Measurements from ENCODE around the gene PHC2. TPM values are rescaled to one million over a fixed set of nuclear protein-coding genes. Genes with fewer than 3 reads are reported as not detected.
A peak's percentile ranks its signal among the peaks of the same experiment; 100 is the strongest.

Gene PHC2
- total RNA-seq, 6 experiments from 2014 or later, result 49.3 to 86.5 (median 66.8) TPM

DNA sequence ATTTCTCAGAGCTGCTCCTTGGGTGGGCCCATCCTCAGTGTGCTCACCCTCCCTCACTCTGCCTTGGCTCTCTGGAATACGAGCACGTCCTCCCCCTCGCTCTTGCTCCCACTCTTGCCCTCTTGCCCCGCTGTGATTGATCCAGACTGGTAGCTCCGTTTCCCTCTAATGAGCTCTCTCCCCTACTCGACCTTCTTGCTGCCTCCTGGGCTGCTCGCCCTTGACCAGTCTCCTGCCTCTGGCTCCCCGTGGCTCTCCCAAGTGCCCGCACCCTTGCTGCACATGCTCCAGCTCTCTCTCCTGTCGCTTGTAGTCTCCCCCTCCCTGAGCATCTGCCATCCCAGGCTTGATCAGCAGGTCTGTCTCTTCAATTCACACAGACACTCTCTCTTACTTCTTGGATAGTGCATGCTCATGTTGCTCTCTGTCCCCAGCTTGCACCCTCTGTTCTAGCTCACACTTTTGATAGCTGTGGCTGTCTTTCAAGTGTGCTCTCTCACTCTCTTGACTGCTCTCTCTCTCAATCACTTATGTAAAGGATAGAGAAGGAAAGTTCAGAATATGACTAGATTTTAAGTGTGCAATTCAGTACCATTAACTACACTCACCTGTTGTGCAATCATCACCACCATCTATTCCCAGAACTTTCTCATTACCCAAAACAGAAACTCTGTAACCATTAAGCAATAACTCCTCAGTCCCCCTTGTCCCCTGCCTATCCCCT is 51.1 kb downstream of the PHC2 start:
- WGBS (ENCODE audit: insufficient coverage, low coverage, low lambda C conversion rate, missing lambda C conversion rate), result 55% methylated on average over 10 of the region's 10 CpGs
- H3K27me3 ChIP-seq, result no peaks in the 10 kb centered on the region
- no peaks in the 10 kb centered on the region for H3K9me3 ChIP-seq
- intact Hi-C loops (cut with DNase I), result no loop called here
- TF ChIP-seq POLR2A (IDR thresholded peaks at IDR 0.05) (no peak), CTCF (IDR thresholded peaks at IDR 0.05) (no peak)
- DNase-seq (no peak), ATAC-seq (peak; percentile 48 to 84 (median 66))
- no peak overlapping the region for H3K27ac ChIP-seq
- H3K4me1 ChIP-seq, result peaks cover 0 to 10% (median 0%) of the 10 kb centered on the region in 4 donors
- H3K4me3 ChIP-seq, result no peak overlapping the region
- no peaks in the 10 kb centered on the region for H3K36me3 ChIP-seq

GRCh38 chr1:33378976-33379375 is 51.9 kb downstream of the PHC2 start:
- Histone ChIP-seq H3K4me1 (peaks cover 0 to 10% (median 0%) of the 10 kb centered on the region in 4 donors), H3K27ac (no peak overlapping the region), H3K9me3 (no peaks in the 10 kb centered on the region), H3K36me3 (no peaks in the 10 kb centered on the region), H3K4me3 (no peak overlapping the region), H3K27me3 (no peaks in the 10 kb centered on the region)
- intact Hi-C loops (cut with DNase I), result no loop called here
- TF ChIP-seq POLR2A (IDR thresholded peaks at IDR 0.05) (no peak), CTCF (IDR thresholded peaks at IDR 0.05) (no peak)
- DNase-seq, result no peak
- no peak for ATAC-seq
- WGBS (ENCODE audit: insufficient coverage, low coverage, low lambda C conversion rate, missing lambda C conversion rate), result 43% methylated on average over 5 of the region's 5 CpGs

- DNase-seq (no peak), ATAC-seq (no peak)
- H3K4me1 ChIP-seq, result peaks cover 0 to 10% (median 0%) of the 10 kb centered on the region in 4 donors
- no peaks in the 10 kb centered on the region for H3K9me3 ChIP-seq
- H3K27ac ChIP-seq, result no peak overlapping the region
- WGBS (ENCODE audit: insufficient coverage, low coverage, low lambda C conversion rate, missing lambda C conversion rate), result 38% methylated on average over 1 of the region's 1 CpG
- no peaks in the 10 kb centered on the region for H3K27me3 ChIP-seq
- no peak for TF ChIP-seq CTCF (IDR thresholded peaks at IDR 0.05)
- no peak for TF ChIP-seq POLR2A (IDR thresholded peaks at IDR 0.05)
- intact Hi-C loops (cut with DNase I), result no loop called here
- no peak overlapping the region for H3K4me3 ChIP-seq
- no peaks in the 10 kb centered on the region for H3K36me3 ChIP-seq
These were observed 52.4 kb downstream of the PHC2 start for GRCh38 chr1:33378524-33378923.

DNA sequence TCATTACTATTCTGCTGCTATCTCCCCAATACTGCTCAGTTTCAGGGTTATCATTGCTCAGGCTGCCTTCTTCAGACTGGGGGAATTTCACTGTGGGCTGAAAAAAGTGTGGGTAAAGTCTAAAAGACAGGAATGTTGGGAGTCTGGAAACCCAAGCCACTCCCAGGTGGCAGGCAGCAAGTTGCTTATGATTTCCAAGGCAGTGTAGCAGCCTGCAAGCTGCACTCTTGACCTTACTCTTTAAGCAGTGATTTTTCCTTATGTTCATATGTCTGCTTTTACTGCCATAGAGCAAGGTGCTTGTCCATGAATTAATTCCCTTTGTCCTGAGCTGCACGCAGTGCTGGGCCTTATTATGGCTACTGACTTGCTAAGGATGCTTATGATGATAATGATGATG is 53.1 kb downstream of the PHC2 start:
- DNase-seq (peak in 1 of 3 donors; percentile 5), ATAC-seq (no peak)
- no peak overlapping the region for H3K4me3 ChIP-seq
- intact Hi-C loops (cut with DNase I), result no loop called here
- TF ChIP-seq POLR2A (IDR thresholded peaks at IDR 0.05), result no peak
- no peaks in the 10 kb centered on the region for H3K27me3 ChIP-seq
- no peaks in the 10 kb centered on the region for H3K36me3 ChIP-seq
- H3K27ac ChIP-seq, result no peak overlapping the region
- WGBS (ENCODE audit: insufficient coverage, low coverage, low lambda C conversion rate, missing lambda C conversion rate), result 79% methylated on average over 1 of the region's 1 CpG
- no peaks in the 10 kb centered on the region for H3K9me3 ChIP-seq
- H3K4me1 ChIP-seq, result peaks cover 0 to 10% (median 0%) of the 10 kb centered on the region in 4 donors

GRCh38 chr1:33377013-33377412 is 53.9 kb downstream of the PHC2 start:
- Histone ChIP-seq H3K4me3 (no peak overlapping the region), H3K4me1 (peaks cover 0 to 10% (median 0%) of the 10 kb centered on the region in 4 donors), H3K9me3 (no peaks in the 10 kb centered on the region), H3K36me3 (no peaks in the 10 kb centered on the region), H3K27me3 (no peaks in the 10 kb centered on the region), H3K27ac (no peak overlapping the region)
- DNase-seq (peak in 1 of 3 donors; percentile 8), ATAC-seq (no peak)
- 100% methylated on average over 1 of the region's 1 CpG for WGBS (ENCODE audit: insufficient coverage, low coverage, low lambda C conversion rate, missing lambda C conversion rate)
- intact Hi-C loops (cut with DNase I), result no loop called here
- TF ChIP-seq CTCF (IDR thresholded peaks at IDR 0.05), result no peak
- TF ChIP-seq POLR2A (IDR thresholded peaks at IDR 0.05), result no peak
